CD4-positive, alpha-beta T cell treated with Interleukin-1 beta for 1 hour (primary cell): Measurements from ENCODE around the gene HEPACAM.

Experiments used
- DNase-seq, 2 donors: peaks; one replicate each; pipeline ENCODE4 v3.0.0-alpha.2; 2020 to 2022

HEPACAM gene

DNA sequence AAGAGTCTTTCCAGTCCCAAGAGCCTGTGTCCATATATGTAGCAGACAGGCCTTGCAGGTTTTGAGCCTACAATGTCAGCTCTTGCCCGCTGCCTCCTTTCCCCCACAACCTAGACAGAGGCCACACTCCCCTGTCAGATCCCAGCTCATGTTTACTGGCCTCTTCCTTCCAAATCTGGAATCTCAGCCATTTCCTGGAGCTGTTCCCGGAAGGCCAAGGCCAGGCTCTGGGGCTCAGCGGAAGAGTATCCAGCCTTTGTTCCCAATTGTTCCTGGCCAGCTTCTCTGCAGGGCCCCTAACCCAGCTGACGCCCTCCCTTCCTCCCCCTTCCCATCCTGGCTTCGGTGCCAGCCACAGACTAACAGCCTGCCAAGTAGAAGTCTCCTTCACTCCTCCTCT lies 37.1 kb downstream of the HEPACAM start:
- DNase-seq, result no peak

- DNase-seq, result no peak
These were observed 37.6 kb downstream of the HEPACAM start for GRCh38 chr11:124898263-124898680.

DNA sequence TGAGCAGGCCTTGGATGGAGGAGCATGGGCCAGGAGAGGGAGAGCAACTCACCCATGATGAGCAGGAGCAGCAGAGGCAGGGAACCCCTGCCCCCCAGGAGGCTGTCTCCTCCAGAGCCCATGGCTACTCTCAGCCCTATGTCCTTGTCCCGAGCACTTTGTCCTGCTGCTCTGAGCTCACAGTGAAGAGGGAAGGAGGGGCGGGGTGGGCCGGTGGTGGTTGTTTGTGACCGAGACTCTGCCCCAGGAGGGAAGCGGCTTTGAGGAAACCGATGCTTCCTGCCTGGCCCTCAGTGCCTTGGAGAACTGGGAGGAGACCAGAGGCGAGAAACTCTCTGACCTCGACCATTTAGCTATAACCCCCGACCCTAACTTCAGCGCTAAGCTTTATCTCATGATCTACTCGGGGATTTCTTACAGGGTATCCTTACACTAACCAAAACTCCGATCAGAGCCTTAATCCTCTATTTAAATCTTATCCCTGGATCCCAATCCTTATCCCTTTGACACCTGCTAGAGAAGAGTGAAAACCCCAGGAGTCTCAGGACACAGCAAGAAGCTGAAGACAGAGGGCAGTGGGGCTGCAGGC lies 38.1 kb downstream of the HEPACAM start, which contains the start of gene ROBO4:
Gene ROBO4, minus strand, starts transcription at position 192 of the 589 bp plus-strand sequence. Its CDS starts 70 bp downstream, at position 122.
- DNase-seq, result no peak

DNA sequence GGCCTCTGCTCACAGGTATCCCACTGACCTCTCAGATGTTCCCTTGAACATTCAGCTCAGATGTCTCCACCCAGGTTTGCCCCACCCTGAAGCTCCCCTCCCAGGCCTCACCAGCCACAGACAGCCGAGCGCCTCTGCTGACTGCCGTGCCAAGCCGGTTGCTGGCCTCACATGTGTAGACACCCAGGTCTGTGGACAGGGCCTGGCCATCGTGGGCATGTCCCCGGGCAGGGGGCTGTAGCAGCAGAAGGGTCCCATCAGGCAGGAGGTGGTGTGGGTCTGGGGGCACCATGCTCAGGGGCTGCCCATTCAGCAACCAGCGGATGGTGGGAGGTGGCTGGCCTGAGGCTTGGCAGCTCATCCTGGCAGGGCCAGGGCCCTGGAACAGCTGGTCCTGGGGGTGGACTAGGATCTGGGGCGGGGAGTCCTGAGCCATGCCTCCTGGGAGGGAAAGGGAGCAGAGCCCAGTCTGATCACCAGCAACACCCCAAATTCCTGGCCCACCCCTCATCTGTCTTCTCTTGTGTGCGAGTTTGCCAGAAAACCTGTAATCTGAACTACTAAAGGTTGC lies 38.9 kb downstream of the HEPACAM start:
- DNase-seq, result no peak

GRCh38 chr11:124896071-124896750 lies 39.6 kb downstream of the HEPACAM start:
- DNase-seq, result no peak

DNA sequence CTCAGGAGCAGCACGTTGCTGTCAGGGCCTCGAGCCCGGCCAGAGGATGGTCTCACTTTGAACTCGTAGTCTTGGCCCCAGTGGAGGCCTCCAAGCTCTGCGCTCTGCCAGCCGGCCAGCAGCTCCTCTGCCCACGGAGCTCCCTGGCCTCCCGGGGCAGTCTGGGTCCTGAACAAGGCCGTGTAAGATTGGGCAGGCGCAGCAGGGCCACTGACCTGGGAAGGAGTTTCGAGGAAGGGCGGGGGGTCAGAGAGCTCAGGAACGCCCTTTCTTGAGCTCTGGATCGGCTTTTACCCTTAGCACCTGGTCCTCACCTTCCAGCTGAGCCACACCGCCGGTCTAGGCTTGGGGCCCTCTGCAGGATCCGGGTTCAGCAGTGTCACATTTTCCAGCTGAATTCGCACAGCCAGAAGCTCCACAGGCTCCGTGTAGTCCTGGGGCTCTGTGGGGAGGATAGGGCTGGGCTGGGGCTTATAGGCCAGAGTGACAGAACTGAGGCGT lies 40.3 kb downstream of the HEPACAM start:
- no peak for DNase-seq

DNA sequence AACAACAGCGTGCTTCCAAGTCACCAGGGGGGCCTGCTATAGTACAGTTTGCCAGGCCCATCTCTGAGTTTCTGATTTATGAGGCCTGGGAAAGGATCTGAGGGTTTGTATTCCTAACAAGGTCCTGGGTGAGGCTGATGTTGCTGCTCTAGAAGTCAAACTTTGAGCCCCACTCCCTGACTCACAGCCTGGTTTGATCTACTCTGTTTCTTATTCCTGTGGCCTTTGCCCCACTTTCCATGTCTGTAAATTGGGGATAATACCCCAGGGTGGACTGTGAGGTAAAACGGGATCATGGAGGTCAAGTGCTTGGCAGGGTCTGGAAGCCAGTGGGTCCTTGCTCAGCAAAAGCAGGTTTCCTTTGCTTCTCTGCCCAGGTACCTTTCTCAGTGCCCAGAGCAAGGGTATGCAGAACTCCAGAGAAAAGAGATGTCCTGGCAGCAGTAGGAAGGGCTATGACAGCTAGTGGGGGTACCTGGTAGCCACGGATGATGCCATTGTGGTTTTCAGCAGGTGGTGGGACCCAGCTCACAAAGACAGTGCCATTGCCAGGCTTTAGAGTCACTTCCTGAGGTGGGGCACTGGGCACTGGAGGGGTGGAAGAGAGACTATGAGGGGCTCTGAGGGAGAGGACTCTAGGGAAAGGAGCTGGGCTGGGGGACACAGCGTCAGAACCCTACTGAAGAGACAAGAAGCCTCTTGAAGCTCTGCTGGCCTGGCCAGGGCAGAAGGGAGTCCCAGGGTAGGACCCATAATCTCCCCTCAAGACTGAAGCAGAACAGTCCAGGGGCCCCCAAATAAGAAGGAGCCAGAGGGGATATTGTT lies 41.0 kb downstream of the HEPACAM start:
- DNase-seq, result no peak

GRCh38 chr11:124893781-124894401 lies 42.0 kb downstream of the HEPACAM start:
- DNase-seq, result no peak

- DNase-seq, result no peak
These were observed 42.9 kb downstream of the HEPACAM start for GRCh38 chr11:124892750-124893454.

- no peak for DNase-seq
These were observed 43.7 kb downstream of the HEPACAM start for GRCh38 chr11:124892146-124892545.

GRCh38 chr11:124891373-124891861 lies 44.4 kb downstream of the HEPACAM start:
- DNase-seq, result no peak

- DNase-seq, result no peak
These were observed 45.0 kb downstream of the HEPACAM start for GRCh38 chr11:124890683-124891372.

GRCh38 chr11:124890151-124890550 lies 45.7 kb downstream of the HEPACAM start:
- DNase-seq, result no peak

- DNase-seq, result no peak
These were observed 46.4 kb downstream of the HEPACAM start for GRCh38 chr11:124889191-124890091.

- no peak for DNase-seq
These were observed 48.2 kb downstream of the HEPACAM start for GRCh38 chr11:124887667-124888013.

DNA sequence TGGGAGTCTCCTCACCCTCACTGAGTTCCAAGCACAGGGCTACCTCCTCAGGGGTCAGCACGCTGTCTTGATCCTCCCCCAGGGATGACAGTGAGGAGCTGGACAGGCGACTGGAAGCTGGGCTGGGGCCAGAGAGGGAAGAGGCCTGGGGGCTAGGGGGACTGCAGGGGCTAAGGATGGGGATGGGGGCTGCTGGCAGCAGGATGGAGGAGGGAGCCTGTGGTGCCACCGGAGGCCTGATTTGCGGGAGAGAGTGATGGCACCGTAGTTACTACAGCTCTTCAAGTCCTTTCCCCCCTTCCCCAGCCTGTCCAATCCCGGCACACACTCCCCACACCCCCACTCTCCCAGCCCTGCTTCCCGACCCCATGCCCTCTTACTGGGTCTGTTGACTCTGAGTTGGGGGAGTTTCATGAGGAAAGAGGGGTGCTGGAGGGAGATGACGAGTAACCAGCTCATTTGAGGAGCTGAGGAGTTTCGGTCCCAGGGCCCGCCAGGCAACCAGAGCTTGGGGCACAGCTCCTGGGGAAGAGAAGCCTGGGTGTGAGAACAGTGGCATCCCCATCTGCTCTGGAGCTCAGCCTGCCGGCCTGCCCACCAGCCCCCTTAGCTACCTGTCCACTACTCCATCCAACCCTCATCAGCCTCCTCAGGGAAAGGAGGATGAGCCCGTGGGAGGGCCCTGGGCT lies 48.7 kb downstream of the HEPACAM start:
- no peak for DNase-seq

GRCh38 chr11:124886476-124886875 lies 49.4 kb downstream of the HEPACAM start:
- DNase-seq, result no peak

DNA sequence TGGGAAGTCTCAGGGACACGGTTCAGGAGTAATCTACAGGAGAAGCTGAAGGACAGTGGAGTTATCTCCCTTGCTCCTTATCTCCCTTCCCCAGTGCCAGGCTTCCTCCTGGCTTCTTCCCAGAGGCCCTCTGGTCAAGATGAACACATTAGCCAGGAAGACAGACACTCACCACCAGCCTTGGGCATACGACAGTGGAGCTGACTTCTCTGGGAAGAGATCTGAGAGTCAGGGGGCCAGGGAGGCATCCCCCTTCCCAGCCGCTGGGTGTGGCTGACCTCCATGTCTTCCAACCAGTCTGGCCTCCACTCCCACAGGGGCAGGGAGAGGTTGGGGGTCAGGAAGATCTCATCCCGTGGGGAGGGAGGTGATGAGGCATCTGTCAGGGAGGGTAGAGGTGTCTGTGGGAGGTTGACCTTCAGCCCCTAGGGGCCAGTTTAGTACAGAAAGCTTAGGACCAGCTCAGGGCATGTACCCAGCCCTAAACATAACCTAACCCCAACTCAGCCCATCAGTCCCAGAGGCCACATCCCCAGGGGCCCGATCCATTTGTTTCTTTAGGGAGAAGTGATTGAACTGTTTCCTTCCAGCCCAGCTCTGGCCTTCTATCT lies 50.9 kb downstream of the HEPACAM start:
- DNase-seq, result no peak

GRCh38 chr11:124884340-124884739 lies 51.5 kb downstream of the HEPACAM start:
- DNase-seq, result no peak
